Colonic mucosa (tissue), 4 donors: Measurements from ENCODE around the gene TENT5C. TPM values are rescaled to one million over a fixed set of nuclear protein-coding genes. Genes with fewer than 3 reads are reported as not detected.
A peak's percentile ranks its signal among the peaks of the same experiment; 100 is the strongest.

Experiments used
- DNase-seq: peaks from one replicate; pipeline ENCODE4 v3.0.0-alpha.2; 2020
- H3K27ac ChIP-seq: fragments of 200-600 bp; one replicate; pipeline ENCODE4 v1.8.0; 2021
- H3K27me3 ChIP-seq: fragments of 200-600 bp; one replicate; pipeline ENCODE4 v1.8.0; 2021
- H3K36me3 ChIP-seq: fragments of 200-600 bp; one replicate; pipeline ENCODE4 v1.8.0; 2021
- H3K4me1 ChIP-seq: fragments of 200-600 bp; one replicate; pipeline ENCODE4 v1.8.0; 2021; ENCODE audit warnings: mild to moderate bottlenecking
- H3K4me3 ChIP-seq: fragments of 200-600 bp; one replicate; pipeline ENCODE4 v1.8.0; 2021
- H3K9ac ChIP-seq, 2 donors: one replicate each; pipeline ENCODE4 v1.7.0; 2013; ENCODE audit warnings: control low read depth in 2 of 2, low read depth in 2 of 2, low read length in 2 of 2
- H3K9me3 ChIP-seq: fragments of 200-600 bp; one replicate; pipeline ENCODE4 v1.8.0; 2021
- CTCF ChIP-seq: fragments of 200-600 bp; IDR thresholded peaks from one replicate; pipeline ENCODE4 v1.8.0; 2022; ENCODE audit warnings: antibody characterized with exemption, mild to moderate bottlenecking
- intact Hi-C: fragments of 100-400 bp; cut with DNase I; formaldehyde crosslinking; loops from one replicate; pipeline ENCODE4 v1.14.1; 2022
- total RNA-seq, 2 donors: library from RNA; stranded (reverse); fragmentation: NEBNext Ultra II Directional in 1 of 2; extraction: Animal tissue kit (Norgen Biotek cat#: 25700) in 1 of 2; gene quantifications; one replicate each; pipeline ENCODE4 v1.2.1, GENCODE V29; 2021
- donor health status: healthy.
- donor health status: DM: no; HTN: no; CAD: no.
- donor health status: DM: no; HTN: no; CAD: no.

Gene TENT5C
- total RNA-seq, 2 donors from 2014 or later = 40.7 to 58.5 TPM

- no peak overlapping the region for H3K27ac ChIP-seq
These were observed 13.7 kb upstream of the TENT5C start for GRCh38 chr1:117592155-117592554.

GRCh38 chr1:117594261-117594990, 11.4 kb upstream of the TENT5C start:
- intact Hi-C loops = no loop called here

More at GRCh38 chr1:117592155-117592554, 13.7 kb upstream of the TENT5C start:
- TF ChIP-seq CTCF = no peak
- Histone ChIP-seq H3K9me3 (no peaks in the 10 kb centered on the region), H3K36me3 (no peaks in the 10 kb centered on the region), H3K4me3 (no peak overlapping the region), H3K9ac (no peak overlapping the region), H3K4me1 (peaks cover 10% of the 10 kb centered on the region), H3K27me3 (no peaks in the 10 kb centered on the region)
- DNase-seq = peak; percentile 77
- intact Hi-C loops = no loop called here

GRCh38 chr1:117596023-117596720, 9.7 kb upstream of the TENT5C start:
- no peak for DNase-seq
- no peaks in the 10 kb centered on the region for H3K9me3 ChIP-seq
- H3K4me3 ChIP-seq = no peak overlapping the region
- H3K27ac ChIP-seq = no peak overlapping the region
- TF ChIP-seq CTCF = no peak
- no peaks in the 10 kb centered on the region for H3K4me1 ChIP-seq
- no peak overlapping the region for H3K9ac ChIP-seq
- intact Hi-C loops = no loop called here
- H3K27me3 ChIP-seq = no peaks in the 10 kb centered on the region
- no peaks in the 10 kb centered on the region for H3K36me3 ChIP-seq

More at GRCh38 chr1:117594261-117594990, 11.4 kb upstream of the TENT5C start:
- Histone ChIP-seq H3K4me1 (peaks cover 10% of the 10 kb centered on the region), H3K36me3 (no peaks in the 10 kb centered on the region), H3K4me3 (no peak overlapping the region), H3K27ac (no peak overlapping the region), H3K27me3 (no peaks in the 10 kb centered on the region), H3K9ac (no peak overlapping the region), H3K9me3 (no peaks in the 10 kb centered on the region)
- TF ChIP-seq CTCF = no peak
- DNase-seq = no peak

- Histone ChIP-seq H3K9me3 (no peaks in the 10 kb centered on the region), H3K36me3 (no peaks in the 10 kb centered on the region), H3K9ac (no peak overlapping the region), H3K4me3 (no peak overlapping the region), H3K27me3 (no peaks in the 10 kb centered on the region), H3K27ac (no peak overlapping the region), H3K4me1 (no peaks in the 10 kb centered on the region)
- no peak for TF ChIP-seq CTCF
- no peak for DNase-seq
- intact Hi-C loops = no loop called here
These were observed 7.4 kb upstream of the TENT5C start for GRCh38 chr1:117598489-117598888.

- Histone ChIP-seq H3K9me3 (no peaks in the 10 kb centered on the region), H3K27ac (no peak overlapping the region), H3K4me3 (no peak overlapping the region), H3K4me1 (no peaks in the 10 kb centered on the region), H3K9ac (no peak overlapping the region), H3K27me3 (no peaks in the 10 kb centered on the region), H3K36me3 (no peaks in the 10 kb centered on the region)
- intact Hi-C loops = no loop called here
- no peak for DNase-seq
- no peak for TF ChIP-seq CTCF
These were observed 6.3 kb upstream of the TENT5C start for GRCh38 chr1:117599286-117600221.
